GM18499 (cell line): Measurements from ENCODE around the gene CAAP1.
"Not testable (repeated sequence)": the region's sequence is repeated elsewhere in the genome, so short reads cannot be mapped to it uniquely, and the experiment has no call there.

ENCODE experiments used
- ATAC-seq: cut with Tn5 transposase; IDR thresholded peaks from one replicate; pipeline ENCODE4 v1.9.1; 2021; ENCODE audit warnings: moderate number of reproducible peaks; ENCODE audit not compliant: insufficient read depth, unreplicated experiment

The CAAP1 gene

DNA sequence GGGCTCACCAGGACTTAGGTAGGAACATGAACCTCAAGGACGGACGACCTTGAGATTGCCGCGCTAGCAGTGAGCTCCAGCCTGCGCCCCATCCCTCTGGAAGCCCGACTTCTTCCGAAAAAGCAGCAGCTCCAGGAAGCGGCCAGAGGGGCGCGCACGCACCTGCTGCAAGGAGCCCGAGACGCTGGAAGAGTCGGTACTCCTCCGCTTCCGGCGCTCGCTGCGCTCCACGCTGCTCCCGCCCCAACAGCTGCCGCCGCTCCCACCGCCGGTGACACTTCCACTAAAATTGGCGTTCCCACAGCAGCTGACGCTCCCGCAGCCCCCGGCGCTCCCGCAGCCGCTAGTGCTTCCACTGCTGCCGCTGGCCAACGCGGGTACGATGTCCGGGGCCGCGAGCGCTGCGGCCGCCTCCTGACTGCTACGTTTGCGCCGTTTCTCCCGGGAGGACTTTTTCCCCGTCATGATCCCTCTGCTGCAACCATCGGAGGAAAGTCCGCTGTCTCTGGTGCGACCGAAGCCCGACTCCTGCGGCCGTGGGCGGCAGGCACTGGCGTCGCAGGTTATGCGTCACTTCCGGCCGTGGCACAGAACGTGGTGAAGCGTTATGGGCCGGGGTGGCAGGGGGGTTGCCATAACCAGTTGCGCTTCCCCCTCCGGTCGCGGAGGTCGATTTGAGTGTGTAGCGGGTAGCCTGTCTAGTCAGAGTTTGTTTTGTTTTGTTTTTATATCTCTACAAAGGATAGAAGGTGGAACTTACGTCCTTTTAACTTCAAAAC lies at the start of gene CAAP1:
TSS of gene CAAP1 (minus strand) at position 552 of the 779 bp plus-strand sequence. CDS start at position 465, 87 bp downstream.
- ATAC-seq = peak; percentile 87

GRCh38 chr9:26940779-26941178 lies 48.2 kb upstream of the CAAP1 start:
- ATAC-seq = no peak

DNA sequence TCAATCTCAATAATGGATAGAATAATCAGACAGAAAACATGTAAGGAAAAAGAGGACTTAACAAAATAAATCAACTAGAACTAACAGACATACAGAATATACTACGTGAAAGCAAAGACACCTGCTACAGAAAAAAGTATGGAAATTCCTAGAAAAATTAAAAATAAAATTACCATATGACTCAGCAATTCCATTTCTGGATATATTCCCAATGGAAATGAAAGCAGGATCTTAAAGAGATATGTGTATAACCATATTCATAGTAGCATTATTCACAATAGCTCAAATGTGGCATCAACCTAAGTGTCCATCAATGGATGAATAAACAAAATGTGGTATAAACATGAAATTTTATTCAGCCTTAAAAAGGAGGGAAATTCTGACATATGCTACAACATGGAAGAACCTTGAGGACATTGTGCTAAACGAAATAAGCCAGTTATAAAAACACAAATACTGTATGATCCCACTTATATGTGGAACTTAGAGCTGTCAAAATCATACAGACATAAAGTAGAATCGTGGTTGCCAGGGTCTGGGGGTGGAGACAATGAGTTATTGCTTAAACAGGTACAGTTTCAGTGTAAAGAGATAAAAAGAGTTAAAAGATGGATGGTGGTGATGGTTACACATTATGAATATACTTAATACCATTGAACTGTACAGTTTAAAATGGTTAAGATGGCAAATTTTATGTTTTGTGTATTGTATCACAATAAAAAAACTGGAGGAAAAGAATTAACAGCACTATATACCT lies 47.5 kb upstream of the CAAP1 start:
- ATAC-seq = no peak

DNA sequence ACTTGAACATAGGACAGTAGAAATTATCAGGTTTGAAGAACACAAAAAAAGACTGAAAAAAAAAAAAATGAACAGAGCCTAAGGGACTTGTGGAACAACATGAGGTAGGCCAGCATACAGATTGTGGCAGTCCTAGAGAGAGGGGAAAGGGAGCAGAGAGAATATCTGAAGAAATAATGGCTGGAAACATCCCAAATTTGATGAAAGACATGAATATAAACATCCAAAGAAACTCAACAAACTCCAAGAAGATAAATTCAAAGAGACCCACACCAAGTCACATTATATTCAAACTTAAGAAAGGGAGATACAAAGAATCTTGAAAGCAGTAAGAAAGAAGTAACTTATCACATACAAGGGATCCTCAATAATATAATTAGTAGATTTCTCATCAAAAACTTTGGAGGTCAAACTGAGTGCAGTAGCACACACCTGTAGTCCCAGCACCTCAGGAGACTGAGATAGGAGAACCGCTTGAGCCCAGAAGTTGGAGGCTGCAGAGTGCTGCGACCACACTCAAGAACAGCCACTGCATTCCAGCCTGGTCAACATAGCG lies 45.3 kb upstream of the CAAP1 start:
- ATAC-seq = no peak

GRCh38 chr9:26935847-26936246 lies 43.2 kb upstream of the CAAP1 start:
- ATAC-seq = no peak

DNA sequence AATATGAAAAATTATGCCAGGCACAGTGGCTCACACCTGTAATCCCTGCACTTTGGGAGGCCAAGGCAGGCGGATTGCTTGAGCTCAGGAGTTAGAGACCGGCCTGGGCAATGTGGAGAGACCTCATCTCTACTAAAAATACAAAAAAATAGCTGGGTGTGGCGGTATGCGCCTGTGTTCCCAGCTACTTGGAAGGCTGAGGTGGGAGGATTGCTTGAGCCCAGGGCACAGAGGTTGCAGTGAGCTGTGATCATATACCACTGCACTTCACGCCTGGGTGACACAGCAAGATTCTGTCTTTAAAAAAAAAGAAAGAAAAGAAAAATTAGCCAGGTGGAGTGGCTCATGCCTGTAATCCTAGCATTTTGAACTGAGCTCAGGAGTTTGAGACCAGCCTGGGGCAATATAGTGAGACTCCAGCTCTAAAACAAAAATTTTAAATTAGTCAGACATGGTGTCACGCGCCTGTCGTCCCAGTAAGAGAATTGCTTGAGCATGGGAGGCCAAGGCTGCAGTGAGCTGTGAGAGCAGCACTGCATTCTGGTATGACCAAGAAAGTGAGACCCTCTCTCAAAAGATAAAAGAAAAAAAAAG lies 36.4 kb upstream of the CAAP1 start:
- ATAC-seq = no peak

GRCh38 chr9:26925609-26926008 lies 33.0 kb upstream of the CAAP1 start:
- no peak for ATAC-seq

GRCh38 chr9:26919698-26920097 lies 27.1 kb upstream of the CAAP1 start:
- ATAC-seq = no peak

DNA sequence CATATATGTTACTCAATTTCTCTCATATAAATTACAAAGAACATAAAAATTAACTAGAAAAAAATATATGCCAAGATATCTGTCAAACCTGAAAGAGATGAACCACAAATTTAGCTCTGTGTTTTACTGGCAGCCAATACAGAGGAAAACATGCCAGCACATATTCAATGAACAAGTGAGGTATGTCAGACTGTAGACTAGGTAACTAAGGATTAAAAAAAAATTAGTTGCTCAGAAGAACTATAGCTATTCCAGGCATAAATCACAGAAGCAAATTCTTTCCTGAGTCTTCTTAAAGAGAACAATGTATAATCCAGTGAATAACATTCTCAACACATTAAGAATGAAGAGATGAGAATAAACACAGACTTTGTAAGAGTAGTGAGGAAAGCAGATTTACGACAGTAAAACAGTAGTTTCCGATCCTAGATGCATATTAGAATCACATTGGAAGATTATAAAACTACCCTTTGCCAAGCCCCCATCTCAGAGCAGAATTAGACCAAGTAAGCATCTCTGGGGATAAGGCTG lies 20.6 kb upstream of the CAAP1 start:
- no peak for ATAC-seq

DNA sequence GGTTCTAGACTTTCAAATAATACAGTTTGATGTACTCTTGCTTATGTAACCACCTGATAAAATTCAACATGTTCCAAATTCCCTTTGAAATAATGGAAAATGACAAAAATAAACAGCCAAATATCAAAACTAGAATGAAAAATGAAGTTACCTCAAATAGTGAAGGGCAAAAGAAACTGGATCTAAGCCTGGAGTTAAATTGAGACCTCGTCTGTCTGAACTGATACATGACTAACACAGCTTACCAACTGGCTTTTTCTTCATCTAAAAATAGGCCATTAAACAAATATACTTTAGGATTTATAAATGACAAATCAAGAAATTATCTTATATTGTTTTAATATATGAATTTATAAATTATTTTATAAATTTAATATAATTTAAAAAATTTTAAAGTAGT lies 12.1 kb upstream of the CAAP1 start:
- no peak for ATAC-seq

DNA sequence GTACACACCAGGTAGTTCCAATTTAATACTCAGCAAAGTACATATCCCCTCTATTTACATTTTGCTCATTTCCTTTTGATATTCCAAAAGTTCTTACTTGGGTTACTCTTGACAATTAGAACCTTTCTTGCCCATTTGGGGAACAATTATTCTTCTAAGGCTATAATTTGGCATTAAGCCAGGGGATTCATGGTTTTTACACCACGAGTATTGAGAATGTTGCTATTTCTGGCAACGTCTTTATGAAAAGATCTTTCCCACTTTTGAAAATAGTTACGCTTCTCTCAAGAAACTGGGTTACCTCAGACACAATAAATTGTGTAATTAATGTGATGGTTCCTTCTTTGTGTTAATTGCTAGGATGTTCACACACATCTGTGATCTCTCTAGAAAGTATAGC lies 11.5 kb upstream of the CAAP1 start:
- ATAC-seq = no peak

- ATAC-seq = no peak
Measured at GRCh38 chr9:26893030-26893676, 551 bp upstream of the CAAP1 start.

DNA sequence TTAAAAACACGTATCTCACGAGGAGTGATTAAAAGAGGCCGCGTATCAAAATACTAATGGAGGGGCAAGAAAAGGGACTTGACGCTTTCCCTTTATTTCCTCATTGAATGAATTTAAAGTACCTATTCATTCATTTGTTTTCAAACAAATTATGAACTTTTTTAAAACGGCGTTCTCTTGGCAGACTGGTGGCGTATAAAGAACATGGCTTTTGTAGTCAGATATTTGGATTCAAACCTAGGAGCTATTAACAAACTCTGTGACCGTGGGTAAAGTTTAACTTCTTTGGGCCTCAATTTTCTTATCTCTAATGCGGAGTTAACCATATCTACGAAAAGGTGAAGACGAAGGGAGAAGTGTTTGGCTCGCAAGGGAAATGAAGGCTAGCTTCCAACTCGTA lies 876 bp downstream of the CAAP1 start:
- ATAC-seq = no peak

DNA sequence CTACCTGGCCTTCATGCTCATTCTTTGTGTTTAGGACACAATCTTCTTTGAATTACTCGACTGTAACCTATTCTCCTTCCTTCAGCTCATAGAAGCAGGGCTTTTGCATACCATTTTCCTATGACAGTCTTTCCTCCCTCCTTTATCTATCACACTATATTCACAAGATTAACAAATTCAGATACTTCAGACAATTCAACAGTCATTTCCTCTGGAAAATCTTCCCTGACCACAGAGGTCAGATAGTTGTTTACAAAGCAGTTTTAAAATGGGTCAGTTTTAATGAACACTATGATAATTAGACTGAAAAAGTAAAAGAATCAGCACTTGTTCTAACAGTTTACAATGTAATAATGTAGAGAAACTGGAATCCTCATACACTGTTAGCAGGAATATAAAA lies 4.3 kb downstream of the CAAP1 start:
- ATAC-seq = no peak

DNA sequence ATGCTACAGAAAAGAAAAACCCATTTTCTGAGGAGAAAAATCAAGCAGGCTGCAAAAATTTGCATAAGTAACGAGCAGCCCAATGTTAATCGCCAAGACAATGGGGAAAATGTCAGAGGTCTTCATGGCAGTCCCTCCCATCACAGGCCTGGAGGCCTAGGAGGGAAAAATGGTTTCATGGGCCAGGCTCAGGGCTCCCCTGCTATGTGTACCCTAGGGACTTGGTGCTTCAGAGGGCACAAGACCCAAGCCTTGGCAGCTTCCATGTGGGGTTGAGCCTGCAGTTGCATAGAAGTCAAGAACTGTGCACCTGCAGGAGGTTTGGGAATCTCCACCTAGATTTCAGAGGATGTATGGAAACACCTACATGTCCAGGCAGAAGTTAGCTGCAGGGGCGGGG lies 10.4 kb downstream of the CAAP1 start:
- ATAC-seq = no peak

DNA sequence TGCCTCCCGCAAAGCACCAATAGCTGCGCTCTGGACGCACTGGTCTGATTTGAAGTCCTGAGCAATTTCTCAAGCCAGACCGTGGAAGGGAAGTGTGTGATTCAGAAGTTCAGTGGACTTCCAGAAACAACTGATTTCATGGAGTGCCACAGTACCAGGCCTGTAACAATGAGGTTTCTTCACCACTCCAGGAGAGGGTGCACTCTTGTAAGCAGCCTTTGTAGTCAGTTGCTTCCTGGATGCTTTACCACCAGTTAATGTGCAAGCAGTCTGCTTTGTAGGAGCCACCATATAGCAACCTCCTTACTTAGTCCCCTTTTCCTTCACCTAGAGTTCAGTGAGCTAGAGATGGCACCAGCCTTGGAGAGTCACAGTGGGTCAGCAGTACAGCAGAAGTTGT lies 12.3 kb downstream of the CAAP1 start:
- no peak for ATAC-seq

DNA sequence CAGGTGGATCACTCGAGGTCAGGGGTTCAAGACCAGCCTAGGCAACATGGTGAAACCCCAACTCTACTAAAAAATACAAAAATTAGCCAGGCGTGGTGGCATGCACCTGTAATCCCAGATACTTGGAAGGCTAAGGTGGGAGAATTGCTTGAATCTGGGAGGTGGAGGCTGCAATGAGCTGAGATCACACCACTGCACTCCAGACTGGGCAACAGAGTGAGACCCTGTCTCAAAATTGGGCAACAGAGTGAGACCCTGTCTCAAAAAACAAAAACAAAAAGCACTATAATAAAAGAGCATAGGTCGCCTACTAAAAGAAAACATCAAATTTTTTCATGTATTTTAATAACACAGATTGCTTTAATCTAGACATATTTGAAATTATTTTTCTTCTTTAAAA lies 17.4 kb downstream of the CAAP1 start:
- ATAC-seq = not testable (repeated sequence)

DNA sequence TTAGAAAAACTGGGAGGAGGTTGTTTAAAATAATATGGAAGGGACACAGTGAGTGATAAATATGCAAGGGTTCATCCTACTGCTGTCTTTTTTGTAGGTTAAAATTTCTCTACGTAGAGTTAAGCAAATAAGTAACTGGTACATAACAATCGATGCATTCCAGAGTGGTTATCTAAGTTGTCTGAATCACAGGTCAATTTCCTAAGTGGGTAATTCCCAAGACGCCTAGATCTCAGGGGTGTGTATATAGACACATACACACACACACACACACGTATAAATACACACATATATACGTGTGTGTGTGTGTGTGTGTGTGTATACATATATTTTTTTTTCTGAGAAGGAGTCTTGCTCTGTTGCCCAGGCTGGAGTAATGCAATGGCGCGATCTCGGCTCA lies 22.3 kb downstream of the CAAP1 start:
- no peak for ATAC-seq

GRCh38 chr9:26863074-26863473 lies 29.5 kb downstream of the CAAP1 start:
- no peak for ATAC-seq

- ATAC-seq = peak; percentile 58
Measured at GRCh38 chr9:26856413-26857032, 36.1 kb downstream of the CAAP1 start.
